Measurements from ENCODE around the gene PTTG2.
"Not testable (repeated sequence)": the region's sequence is repeated elsewhere in the genome, so short reads cannot be mapped to it uniquely, and the experiment has no call there.

DNA sequence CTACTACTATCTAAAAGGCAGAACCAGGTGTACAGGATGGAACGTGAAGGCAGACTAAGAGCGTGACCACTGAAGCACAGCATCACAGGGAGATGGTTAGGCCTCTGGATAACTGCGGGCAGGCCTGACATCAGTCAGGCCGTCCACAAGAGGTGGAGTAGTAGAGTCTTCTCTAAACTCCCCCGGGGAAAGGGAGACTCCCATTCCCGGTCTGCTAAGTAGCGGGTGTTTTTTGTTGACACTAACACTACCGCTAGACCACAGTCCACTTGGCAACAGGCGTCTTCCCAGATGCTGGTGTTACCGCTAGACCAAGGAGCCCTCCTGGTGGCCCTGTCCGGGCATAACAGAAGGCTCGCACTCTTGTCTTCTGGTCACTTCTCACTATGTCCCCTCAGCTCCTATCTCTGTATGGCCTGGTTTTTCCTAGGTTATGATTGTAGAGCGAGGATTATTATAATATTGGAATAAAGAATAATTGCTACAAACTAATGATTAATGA, 15.2 kb downstream of the PTTG2 start:
- TF ChIP-seq, protein P1, sequence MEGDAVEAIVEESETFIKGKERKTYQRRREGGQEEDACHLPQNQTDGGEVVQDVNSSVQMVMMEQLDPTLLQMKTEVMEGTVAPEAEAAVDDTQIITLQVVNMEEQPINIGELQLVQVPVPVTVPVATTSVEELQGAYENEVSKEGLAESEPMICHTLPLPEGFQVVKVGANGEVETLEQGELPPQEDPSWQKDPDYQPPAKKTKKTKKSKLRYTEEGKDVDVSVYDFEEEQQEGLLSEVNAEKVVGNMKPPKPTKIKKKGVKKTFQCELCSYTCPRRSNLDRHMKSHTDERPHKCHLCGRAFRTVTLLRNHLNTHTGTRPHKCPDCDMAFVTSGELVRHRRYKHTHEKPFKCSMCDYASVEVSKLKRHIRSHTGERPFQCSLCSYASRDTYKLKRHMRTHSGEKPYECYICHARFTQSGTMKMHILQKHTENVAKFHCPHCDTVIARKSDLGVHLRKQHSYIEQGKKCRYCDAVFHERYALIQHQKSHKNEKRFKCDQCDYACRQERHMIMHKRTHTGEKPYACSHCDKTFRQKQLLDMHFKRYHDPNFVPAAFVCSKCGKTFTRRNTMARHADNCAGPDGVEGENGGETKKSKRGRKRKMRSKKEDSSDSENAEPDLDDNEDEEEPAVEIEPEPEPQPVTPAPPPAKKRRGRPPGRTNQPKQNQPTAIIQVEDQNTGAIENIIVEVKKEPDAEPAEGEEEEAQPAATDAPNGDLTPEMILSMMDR (IDR thresholded peaks at IDR 0.05; ENCODE audit: low read depth, low read length, poor library complexity, severe bottlenecking): not testable (repeated sequence)
- not testable (repeated sequence) for TF ChIP-seq EZH2phosphoT487 (IDR thresholded peaks at IDR 0.05; ENCODE audit: borderline replicate concordance, low read length)

Data from DOHH2 (cell line).